ENCODE results near the gene CXCL16. TPM values are rescaled to one million over a fixed set of nuclear protein-coding genes. Genes with fewer than 3 reads are reported as not detected.

Gene CXCL16
- total and polyA plus RNA-seq, 8 donors = 13.7 to 47.4 (median 28.8) TPM

GRCh38 chr17:4744999-4745969 lies 5.6 kb upstream of the CXCL16 start:
- Histone ChIP-seq H3K4me3 (peak overlapping the region in 1 of 4 donors; percentile 16), H3K36me3 (no peaks in the 10 kb centered on the region), H3K27me3 (peaks cover 0 to 61% (median 0%) of the 10 kb centered on the region in 3 donors), H3K27ac (no peak overlapping the region), H3K9me3 (no peaks in the 10 kb centered on the region), H3K4me1 (peaks cover 10 to 26% (median 12%) of the 10 kb centered on the region in 4 donors)
- TF ChIP-seq EP300 (IDR thresholded peaks at IDR 0.05) = no peak
- no peak for TF ChIP-seq POLR2AphosphoS5 (IDR thresholded peaks at IDR 0.05)
- TF ChIP-seq, protein P1, sequence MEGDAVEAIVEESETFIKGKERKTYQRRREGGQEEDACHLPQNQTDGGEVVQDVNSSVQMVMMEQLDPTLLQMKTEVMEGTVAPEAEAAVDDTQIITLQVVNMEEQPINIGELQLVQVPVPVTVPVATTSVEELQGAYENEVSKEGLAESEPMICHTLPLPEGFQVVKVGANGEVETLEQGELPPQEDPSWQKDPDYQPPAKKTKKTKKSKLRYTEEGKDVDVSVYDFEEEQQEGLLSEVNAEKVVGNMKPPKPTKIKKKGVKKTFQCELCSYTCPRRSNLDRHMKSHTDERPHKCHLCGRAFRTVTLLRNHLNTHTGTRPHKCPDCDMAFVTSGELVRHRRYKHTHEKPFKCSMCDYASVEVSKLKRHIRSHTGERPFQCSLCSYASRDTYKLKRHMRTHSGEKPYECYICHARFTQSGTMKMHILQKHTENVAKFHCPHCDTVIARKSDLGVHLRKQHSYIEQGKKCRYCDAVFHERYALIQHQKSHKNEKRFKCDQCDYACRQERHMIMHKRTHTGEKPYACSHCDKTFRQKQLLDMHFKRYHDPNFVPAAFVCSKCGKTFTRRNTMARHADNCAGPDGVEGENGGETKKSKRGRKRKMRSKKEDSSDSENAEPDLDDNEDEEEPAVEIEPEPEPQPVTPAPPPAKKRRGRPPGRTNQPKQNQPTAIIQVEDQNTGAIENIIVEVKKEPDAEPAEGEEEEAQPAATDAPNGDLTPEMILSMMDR (IDR thresholded peaks at IDR 0.05) = no peak
- TF ChIP-seq POLR2A (IDR thresholded peaks at IDR 0.05) = no peak
- WGBS, 5 donors = 12 to 21% (median 13%) methylated on average over 33 to 51 of the region's 51 CpGs
- intact Hi-C loops (cut with DNase I; ENCODE audit: low total_unique reads) = no loop called here
- no peak for DNase-seq

GRCh38 chr17:4743898-4744297 lies 4.2 kb upstream of the CXCL16 start:
- TF ChIP-seq POLR2AphosphoS5 (IDR thresholded peaks at IDR 0.05) = no peak
- TF ChIP-seq EP300 (IDR thresholded peaks at IDR 0.05) = no peak
- no peak for TF ChIP-seq POLR2A (IDR thresholded peaks at IDR 0.05)
- TF ChIP-seq, protein P1 (IDR thresholded peaks at IDR 0.05) = no peak
- WGBS, 5 donors = 84 to 92% (median 88%) methylated on average over 9 of the region's 9 CpGs
- H3K9me3 ChIP-seq = no peaks in the 10 kb centered on the region
- H3K4me3 ChIP-seq = no peak overlapping the region
- H3K36me3 ChIP-seq = no peaks in the 10 kb centered on the region
- no peak for DNase-seq
- peaks cover 0 to 55% (median 0%) of the 10 kb centered on the region in 3 donors for H3K27me3 ChIP-seq
- no peak overlapping the region for H3K27ac ChIP-seq
- intact Hi-C loops (cut with DNase I; ENCODE audit: low total_unique reads) = no loop called here
- H3K4me1 ChIP-seq = peaks cover 12 to 34% (median 18%) of the 10 kb centered on the region in 4 donors

GRCh38 chr17:4743216-4743615 lies 3.5 kb upstream of the CXCL16 start:
- Histone ChIP-seq H3K4me1 (peaks cover 19 to 36% (median 25%) of the 10 kb centered on the region in 4 donors), H3K27ac (no peak overlapping the region), H3K36me3 (no peaks in the 10 kb centered on the region), H3K9me3 (no peaks in the 10 kb centered on the region), H3K27me3 (peaks cover 0 to 48% (median 0%) of the 10 kb centered on the region in 3 donors), H3K4me3 (no peak overlapping the region)
- intact Hi-C loops (cut with DNase I; ENCODE audit: low total_unique reads) = no loop called here
- DNase-seq = no peak
- TF ChIP-seq EP300 (IDR thresholded peaks at IDR 0.05) (no peak), POLR2A (IDR thresholded peaks at IDR 0.05) (no peak), POLR2AphosphoS5 (IDR thresholded peaks at IDR 0.05) (no peak)
- TF ChIP-seq, protein P1 (IDR thresholded peaks at IDR 0.05) = no peak
- 93 to 94% (median 94%) methylated on average over 7 to 8 of the region's 8 CpGs for WGBS, 5 donors

DNA sequence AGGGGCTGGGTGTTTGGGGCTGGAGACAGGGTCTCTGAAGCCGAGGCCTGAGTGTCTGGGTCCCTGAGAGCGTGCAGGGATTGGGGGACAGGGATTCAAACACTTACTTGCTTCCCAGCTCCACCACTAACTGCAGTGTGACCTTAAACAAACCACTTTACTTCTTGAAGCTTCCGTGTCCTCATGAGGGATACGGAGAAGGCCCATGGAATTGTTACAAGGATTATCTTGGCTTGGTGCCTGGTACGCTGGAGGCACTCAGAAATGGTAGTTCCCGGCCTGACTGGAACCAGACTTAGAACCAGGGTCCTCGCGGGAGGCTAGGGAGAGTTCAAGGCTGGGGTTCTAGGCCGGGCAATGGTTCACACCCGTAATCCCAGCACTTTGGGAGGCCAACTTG lies 2.9 kb upstream of the CXCL16 start:
- H3K4me1 ChIP-seq = peaks cover 21 to 40% (median 26%) of the 10 kb centered on the region in 4 donors
- DNase-seq = no peak
- no peak overlapping the region for H3K4me3 ChIP-seq
- intact Hi-C loops (cut with DNase I; ENCODE audit: low total_unique reads) = no loop called here
- peaks cover 0 to 43% (median 0%) of the 10 kb centered on the region in 3 donors for H3K27me3 ChIP-seq
- no peak for TF ChIP-seq EP300 (IDR thresholded peaks at IDR 0.05)
- no peaks in the 10 kb centered on the region for H3K36me3 ChIP-seq
- H3K27ac ChIP-seq = no peak overlapping the region
- 61 to 84% (median 70%) methylated on average over 8 to 10 of the region's 10 CpGs for WGBS, 5 donors
- H3K9me3 ChIP-seq = no peaks in the 10 kb centered on the region
